Measurements from ENCODE around the gene ASTN1.

Gene ASTN1

GRCh38 chr1:176880955-176881595, 283.4 kb downstream of the ASTN1 start:
- peak; percentile 85 for TF ChIP-seq CTCF (IDR thresholded peaks at IDR 0.05; ENCODE audit: insufficient read depth, low read depth, low read length, missing control alignments)
- H3K4me3 ChIP-seq (ENCODE audit: low read length), result no peak overlapping the region
- DNase-seq (ENCODE audit: low read depth), result peak; percentile 76

- no peak overlapping the region for H3K4me3 ChIP-seq (ENCODE audit: low read length)
- no peak for TF ChIP-seq CTCF (IDR thresholded peaks at IDR 0.05; ENCODE audit: insufficient read depth, low read depth, low read length, missing control alignments)
- no peak for DNase-seq (ENCODE audit: low read depth)
Observed at GRCh38 chr1:176879784-176880620, 284.5 kb downstream of the ASTN1 start.

- no peak overlapping the region for H3K4me3 ChIP-seq (ENCODE audit: low read length)
- no peak for TF ChIP-seq CTCF (IDR thresholded peaks at IDR 0.05; ENCODE audit: insufficient read depth, low read depth, low read length, missing control alignments)
- no peak for DNase-seq (ENCODE audit: low read depth)
Observed at GRCh38 chr1:176878750-176879536, 285.6 kb downstream of the ASTN1 start.

GRCh38 chr1:176877557-176877956, 287.0 kb downstream of the ASTN1 start:
- no peak overlapping the region for H3K4me3 ChIP-seq (ENCODE audit: low read length)
- TF ChIP-seq CTCF (IDR thresholded peaks at IDR 0.05; ENCODE audit: insufficient read depth, low read depth, low read length, missing control alignments), result no peak

GRCh38 chr1:176876966-176877515, 287.5 kb downstream of the ASTN1 start:
- DNase-seq (ENCODE audit: low read depth), result no peak
- no peak for TF ChIP-seq CTCF (IDR thresholded peaks at IDR 0.05; ENCODE audit: insufficient read depth, low read depth, low read length, missing control alignments)
- H3K4me3 ChIP-seq (ENCODE audit: low read length), result no peak overlapping the region

More at GRCh38 chr1:176877557-176877956, 287.0 kb downstream of the ASTN1 start:
- no peak for DNase-seq (ENCODE audit: low read depth)

GRCh38 chr1:176869577-176869976, 294.9 kb downstream of the ASTN1 start:
- TF ChIP-seq CTCF (IDR thresholded peaks at IDR 0.05; ENCODE audit: insufficient read depth, low read depth, low read length, missing control alignments), result no peak
- DNase-seq (ENCODE audit: low read depth), result no peak
- no peak overlapping the region for H3K4me3 ChIP-seq (ENCODE audit: low read length)

Measured in epithelial cell of esophagus (primary cell).